Activated CD4-positive, alpha-beta T cell treated with anti-CD3 and anti-CD28 coated beads, Interleukin-2, amount 50 U/mL, for 1 hour (primary cell): ENCODE measurements around the gene GNG7.
"Not testable (repeated sequence)": the region's sequence is repeated elsewhere in the genome, so short reads cannot be mapped to it uniquely, and the experiment has no call there.

Experiments used
- DNase-seq: peaks from one replicate; pipeline ENCODE4 v3.0.0-alpha.2; 2020

Gene GNG7

GRCh38 chr19:2495130-2495641 lies 207.3 kb downstream of the GNG7 start:
- peak; percentile 18 for DNase-seq

- peak; percentile 74 for DNase-seq
Observed at GRCh38 chr19:2494447-2495129, 207.9 kb downstream of the GNG7 start.

- peak; percentile 19 for DNase-seq
Observed at GRCh38 chr19:2494084-2494446, 208.4 kb downstream of the GNG7 start.

GRCh38 chr19:2493448-2493847 lies 209.0 kb downstream of the GNG7 start:
- DNase-seq, result not testable (repeated sequence)

GRCh38 chr19:2492870-2493269 lies 209.6 kb downstream of the GNG7 start:
- DNase-seq, result no peak

GRCh38 chr19:2491130-2491801 lies 211.2 kb downstream of the GNG7 start:
- DNase-seq, result no peak

- DNase-seq, result no peak
Observed at GRCh38 chr19:2490659-2491058, 211.8 kb downstream of the GNG7 start.

- DNase-seq, result no peak
Observed at GRCh38 chr19:2488942-2489731, 213.4 kb downstream of the GNG7 start.

GRCh38 chr19:2488405-2488941 lies 214.0 kb downstream of the GNG7 start:
- DNase-seq, result no peak

- no peak for DNase-seq
Observed at GRCh38 chr19:2487842-2488241, 214.7 kb downstream of the GNG7 start.

- no peak for DNase-seq
Observed at GRCh38 chr19:2487090-2487489, 215.4 kb downstream of the GNG7 start.

- DNase-seq, result no peak
Observed at GRCh38 chr19:2485428-2485827, 217.1 kb downstream of the GNG7 start.

- no peak for DNase-seq
Observed at GRCh38 chr19:2484178-2484937, 218.1 kb downstream of the GNG7 start.

GRCh38 chr19:2483484-2484151 lies 218.9 kb downstream of the GNG7 start:
- no peak for DNase-seq

- no peak for DNase-seq
Observed at GRCh38 chr19:2483084-2483483, 219.4 kb downstream of the GNG7 start.

GRCh38 chr19:2482354-2483038 lies 220.0 kb downstream of the GNG7 start:
- no peak for DNase-seq

GRCh38 chr19:2481466-2481865 lies 221.0 kb downstream of the GNG7 start:
- DNase-seq, result no peak

GRCh38 chr19:2479556-2480194 lies 222.8 kb downstream of the GNG7 start:
- no peak for DNase-seq

GRCh38 chr19:2478756-2479555 lies 223.5 kb downstream of the GNG7 start:
- DNase-seq, result peak; percentile 68

GRCh38 chr19:2478278-2478755 lies 224.2 kb downstream of the GNG7 start:
- DNase-seq, result peak; percentile 63
